Lung (tissue), 12 donors: ENCODE results near the gene BRCA1. TPM values are rescaled to one million over a fixed set of nuclear protein-coding genes. Genes with fewer than 3 reads are reported as not detected.
"Not testable (repeated sequence)": the region's sequence is repeated elsewhere in the genome, so short reads cannot be mapped to it uniquely, and the experiment has no call there.

Experiments used
- ATAC-seq: fragments of 200-7000 bp; cut with Tn5 transposase; one replicate; pipeline ENCODE4 v1.9.1; 2020; ENCODE audit warnings: moderate number of reproducible peaks; ENCODE audit not compliant: insufficient read depth, low FRiP score
- DNase-seq, 3 donors: peaks; one replicate each; pipeline ENCODE4 v3.0.0-alpha.2; 2013 to 2017
- H3K27ac ChIP-seq, 2 donors: one replicate each; pipeline ENCODE4 v1.5.1; 2013; ENCODE audit warnings: mild to moderate bottlenecking in 2 of 2, moderate library complexity in 2 of 2, control low read depth in 1 of 2, inconsistent platforms in 1 of 2, low read depth in 1 of 2, low read length in 1 of 2
- H3K27me3 ChIP-seq, 3 donors: one replicate each; pipeline ENCODE4 v1.5.1; 2013; ENCODE audit warnings: low read length in 2 of 3; ENCODE audit not compliant: control insufficient read depth in 3 of 3, insufficient read depth in 3 of 3
- H3K36me3 ChIP-seq, 4 donors: one replicate each; pipeline ENCODE4 v1.5.1; 2013; ENCODE audit warnings: low read length in 4 of 4, mild to moderate bottlenecking in 1 of 4, moderate library complexity in 1 of 4; ENCODE audit not compliant: control insufficient read depth in 4 of 4, insufficient read depth in 4 of 4
- H3K4me1 ChIP-seq, 5 donors: one replicate each; pipeline ENCODE4 v1.5.1; 2013; ENCODE audit warnings: low read length in 5 of 5, mild to moderate bottlenecking in 2 of 5, moderate library complexity in 1 of 5; ENCODE audit not compliant: control insufficient read depth in 5 of 5, insufficient read depth in 5 of 5
- H3K4me3 ChIP-seq: one replicate; pipeline ENCODE4 v1.5.1; 2013; ENCODE audit warnings: mild to moderate bottlenecking, control low read depth, moderate library complexity
- H3K9ac ChIP-seq, 2 donors: one replicate each; pipeline ENCODE4 v1.5.1; 2013; ENCODE audit warnings: low read length in 2 of 2, control low read depth in 1 of 2; ENCODE audit not compliant: insufficient read depth in 1 of 2
- H3K9me3 ChIP-seq, 4 donors: one replicate each; pipeline ENCODE4 v1.5.1; 2013; ENCODE audit warnings: low read length in 3 of 4, mild to moderate bottlenecking in 1 of 4, moderate library complexity in 1 of 4; ENCODE audit not compliant: control insufficient read depth in 4 of 4, insufficient read depth in 3 of 4
- CTCF ChIP-seq: IDR thresholded peaks from 2 replicates; pipeline ENCODE4 v1.5.1; 2012; ENCODE audit warnings: mild to moderate bottlenecking; ENCODE audit errors: control extremely low read depth, extremely low read depth
- WGBS, 2 donors: extraction: QIAGEN DNeasy Blood & Tissue Kit; methylation state at CpG; one replicate each; pipeline ENCODE4 v1.1.7; 2013; 5-methylcytosine and 5-hydroxymethylcytosine counted together
- polyA plus RNA-seq, 2 donors: library from polyadenylated mRNA; stranded (reverse); fragments of 200-250 nt; gene quantifications; one replicate each; pipeline ENCODE4 v1.2.1, GENCODE V29; 2013
- total RNA-seq, 2 donors: library from RNA; depleted of rRNA in 1 of 2; stranded (reverse); fragments of >200 nt in 1 of 2; gene quantifications; one replicate each; pipeline ENCODE4 v1.2.1, GENCODE V29; 2014 to 2021
- donor health status: control.
- donor health status: control.
- donor health status: Bipolar disorder and iron deficiency.
- donor health status: healthy.
- donor health status: DM: yes; HTN: yes; CAD: no.

Gene BRCA1
- total and polyA plus RNA-seq, 4 donors, result 2.0 to 15.7 (median 6.0) TPM

- DNase-seq (peak in 1 of 3 donors; percentile 1), ATAC-seq (no peak)
- Histone ChIP-seq H3K9ac (no peak overlapping the region), H3K4me3 (no peak overlapping the region), H3K27me3 (no peaks in the 10 kb centered on the region), H3K36me3 (peaks cover 0 to 5% (median 2%) of the 10 kb centered on the region in 4 donors), H3K27ac (no peak overlapping the region), H3K4me1 (no peaks in the 10 kb centered on the region), H3K9me3 (no peaks in the 10 kb centered on the region)
- TF ChIP-seq CTCF, result no peak
- WGBS, 2 donors, result 88 to 96% methylated on average over 6 of the region's 6 CpGs
Observed at GRCh38 chr17:43068570-43069367, 56.4 kb downstream of the BRCA1 start.

GRCh38 chr17:43062984-43063638 lies 62.1 kb downstream of the BRCA1 start:
- peaks cover 0 to 3% (median under 1%) of the 10 kb centered on the region in 4 donors for H3K36me3 ChIP-seq
- no peak for ATAC-seq
- H3K4me3 ChIP-seq, result no peak overlapping the region
- WGBS, 2 donors, result 96% methylated on average over 10 of the region's 10 CpGs
- DNase-seq, result no peak
- TF ChIP-seq CTCF, result no peak
- H3K27me3 ChIP-seq, result no peaks in the 10 kb centered on the region
- no peak overlapping the region for H3K9ac ChIP-seq
- H3K9me3 ChIP-seq, result no peaks in the 10 kb centered on the region
- no peaks in the 10 kb centered on the region for H3K4me1 ChIP-seq
- no peak overlapping the region for H3K27ac ChIP-seq

GRCh38 chr17:43056051-43056450 lies 69.1 kb downstream of the BRCA1 start:
- H3K4me1 ChIP-seq, result no peaks in the 10 kb centered on the region
- H3K27me3 ChIP-seq, result no peaks in the 10 kb centered on the region
- H3K9ac ChIP-seq, result no peak overlapping the region
- H3K27ac ChIP-seq, result no peak overlapping the region
- no peak overlapping the region for H3K4me3 ChIP-seq
- 79 to 90% methylated on average over 7 of the region's 7 CpGs for WGBS, 2 donors
- peaks cover 2 to 5% (median 4%) of the 10 kb centered on the region in 4 donors for H3K36me3 ChIP-seq
- TF ChIP-seq CTCF, result no peak
- DNase-seq (no peak), ATAC-seq (no peak)
- H3K9me3 ChIP-seq, result no peaks in the 10 kb centered on the region

- not testable (repeated sequence) for DNase-seq, H3K27ac ChIP-seq, ATAC-seq, H3K4me1 ChIP-seq, H3K27me3 ChIP-seq, H3K36me3 ChIP-seq, H3K4me3 ChIP-seq, H3K9ac ChIP-seq, H3K9me3 ChIP-seq
- WGBS, 2 donors, result 98% methylated on average over 7 of the region's 7 CpGs
Observed at GRCh38 chr17:43053008-43053407, 72.2 kb downstream of the BRCA1 start.
